RWPE2 (cell line): ENCODE measurements around the gene RAC3.

Experiments
- ATAC-seq: fragments of 200-7000 bp; cut with Tn5 transposase; 3 replicates; pipeline ENCODE4 v1.9.1; 2021; ENCODE audit warnings: low read depth
- DNase-seq: peaks from one replicate; pipeline ENCODE4 v3.0.0-alpha.2; 2020; ENCODE audit warnings: low spot score
- H3K27ac ChIP-seq: fragments of 450-650 bp; 2 replicates; pipeline ENCODE4 v1.5.1; 2017; ENCODE audit warnings: mild to moderate bottlenecking; ENCODE audit not compliant: poor library complexity, severe bottlenecking
- H3K27me3 ChIP-seq: fragments of 250-450 bp; sonication (Bioruptor Pico); 2 replicates; pipeline ENCODE4 v1.5.1; 2021; ENCODE audit warnings: mild to moderate bottlenecking, moderate library complexity; ENCODE audit not compliant: insufficient read depth, poor library complexity, severe bottlenecking
- H3K36me3 ChIP-seq: fragments of 250-450 bp; sonication (Bioruptor Pico); 2 replicates; pipeline ENCODE4 v1.5.1; 2020; ENCODE audit warnings: low read depth, mild to moderate bottlenecking, moderate library complexity
- H3K4me1 ChIP-seq: fragments of 250-450 bp; sonication (Bioruptor Pico); 2 replicates; pipeline ENCODE4 v1.5.1; 2021; ENCODE audit warnings: mild to moderate bottlenecking, moderate library complexity; ENCODE audit not compliant: insufficient read depth, poor library complexity, severe bottlenecking
- H3K4me3 ChIP-seq: fragments of 250-450 bp; sonication (Bioruptor Pico); 2 replicates; pipeline ENCODE4 v1.5.1; 2021; ENCODE audit warnings: mild to moderate bottlenecking, moderate library complexity; ENCODE audit not compliant: severe bottlenecking
- H3K9me3 ChIP-seq: fragments of 250-450 bp; sonication (Bioruptor Pico); 2 replicates; pipeline ENCODE4 v1.5.1; 2021; ENCODE audit warnings: mild to moderate bottlenecking, moderate library complexity; ENCODE audit not compliant: severe bottlenecking
- CTCF ChIP-seq: fragments of 450-650 bp; IDR thresholded peaks from one replicate; pipeline ENCODE4 v1.5.1; 2017; ENCODE audit warnings: mild to moderate bottlenecking, moderate library complexity; ENCODE audit not compliant: poor library complexity, severe bottlenecking

Gene RAC3

GRCh38 chr17:82010575-82011525 is 20.6 kb upstream of the RAC3 start:
- no peak for DNase-seq
- H3K9me3 ChIP-seq, result no peaks in the 10 kb centered on the region
- H3K4me1 ChIP-seq, result peaks cover 9% of the 10 kb centered on the region
- no peak overlapping the region for H3K4me3 ChIP-seq
- H3K27me3 ChIP-seq, result no peaks in the 10 kb centered on the region
- H3K36me3 ChIP-seq, result no peaks in the 10 kb centered on the region
- no peak for TF ChIP-seq CTCF
- ATAC-seq, result no peak
- H3K27ac ChIP-seq, result no peak overlapping the region

GRCh38 chr17:82011617-82012187 is 19.8 kb upstream of the RAC3 start:
- DNase-seq, result no peak
- Histone ChIP-seq H3K27me3 (no peaks in the 10 kb centered on the region), H3K36me3 (no peaks in the 10 kb centered on the region), H3K9me3 (no peaks in the 10 kb centered on the region), H3K4me3 (no peak overlapping the region), H3K4me1 (peaks cover under 1% of the 10 kb centered on the region), H3K27ac (no peak overlapping the region)
- no peak for TF ChIP-seq CTCF
- no peak for ATAC-seq

GRCh38 chr17:82012261-82012639 is 19.2 kb upstream of the RAC3 start:
- H3K27ac ChIP-seq, result no peak overlapping the region
- no peaks in the 10 kb centered on the region for H3K4me1 ChIP-seq
- no peaks in the 10 kb centered on the region for H3K9me3 ChIP-seq
- TF ChIP-seq CTCF, result no peak
- H3K4me3 ChIP-seq, result no peak overlapping the region
- no peaks in the 10 kb centered on the region for H3K27me3 ChIP-seq
- no peak for DNase-seq
- H3K36me3 ChIP-seq, result no peaks in the 10 kb centered on the region
- ATAC-seq, result no peak

GRCh38 chr17:82012640-82013295 is 18.7 kb upstream of the RAC3 start:
- Histone ChIP-seq H3K27ac (no peak overlapping the region), H3K4me1 (no peaks in the 10 kb centered on the region), H3K36me3 (no peaks in the 10 kb centered on the region), H3K9me3 (no peaks in the 10 kb centered on the region), H3K4me3 (no peak overlapping the region), H3K27me3 (no peaks in the 10 kb centered on the region)
- DNase-seq, result no peak
- no peak for ATAC-seq
- TF ChIP-seq CTCF, result no peak
